ENCODE data around the gene LAPTM5.
A peak's percentile ranks its signal among the peaks of the same experiment; 100 is the strongest.

DNA sequence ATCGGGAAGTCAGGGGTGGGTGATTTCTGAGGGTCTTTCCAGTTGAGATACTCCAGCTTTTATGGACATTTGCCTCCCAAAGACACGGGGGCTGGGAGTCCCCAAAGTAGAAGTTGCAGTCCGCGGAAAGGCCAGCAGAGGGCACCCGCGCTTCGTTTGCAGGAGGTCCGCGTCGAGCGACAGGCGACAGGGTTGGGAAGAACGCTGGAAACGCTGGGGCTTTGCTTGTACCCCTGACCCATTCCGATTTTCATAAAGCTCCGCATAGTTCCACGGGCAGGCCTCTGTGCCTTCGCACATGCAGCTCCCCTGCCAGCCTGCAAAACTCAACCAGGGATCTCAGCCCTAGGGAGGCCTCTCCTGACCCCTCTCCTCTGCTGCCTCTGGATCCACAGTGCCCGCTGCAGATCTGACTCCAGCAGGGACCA lies 44.2 kb upstream of the LAPTM5 start:
- TF ChIP-seq SP1 (IDR thresholded peaks at IDR 0.05; ENCODE audit: low read depth) (no peak), POLR2A (IDR thresholded peaks at IDR 0.05; ENCODE audit: borderline replicate concordance, extremely low read depth, insufficient read depth, insufficient read length) (no peak), EZH2phosphoT487 (IDR thresholded peaks at IDR 0.05; ENCODE audit: borderline replicate concordance) (no peak), YY1 (IDR thresholded peaks at IDR 0.05; ENCODE audit: extremely low read depth, insufficient replicate concordance, low read depth, low read length) (no peak), EZH2 (IDR thresholded peaks at IDR 0.05) (no peak), POLR2AphosphoS5 (IDR thresholded peaks at IDR 0.05; ENCODE audit: low read depth, low read length) (no peak), ZFX (IDR thresholded peaks at IDR 0.05) (no peak)
- TF ChIP-seq, protein P1, sequence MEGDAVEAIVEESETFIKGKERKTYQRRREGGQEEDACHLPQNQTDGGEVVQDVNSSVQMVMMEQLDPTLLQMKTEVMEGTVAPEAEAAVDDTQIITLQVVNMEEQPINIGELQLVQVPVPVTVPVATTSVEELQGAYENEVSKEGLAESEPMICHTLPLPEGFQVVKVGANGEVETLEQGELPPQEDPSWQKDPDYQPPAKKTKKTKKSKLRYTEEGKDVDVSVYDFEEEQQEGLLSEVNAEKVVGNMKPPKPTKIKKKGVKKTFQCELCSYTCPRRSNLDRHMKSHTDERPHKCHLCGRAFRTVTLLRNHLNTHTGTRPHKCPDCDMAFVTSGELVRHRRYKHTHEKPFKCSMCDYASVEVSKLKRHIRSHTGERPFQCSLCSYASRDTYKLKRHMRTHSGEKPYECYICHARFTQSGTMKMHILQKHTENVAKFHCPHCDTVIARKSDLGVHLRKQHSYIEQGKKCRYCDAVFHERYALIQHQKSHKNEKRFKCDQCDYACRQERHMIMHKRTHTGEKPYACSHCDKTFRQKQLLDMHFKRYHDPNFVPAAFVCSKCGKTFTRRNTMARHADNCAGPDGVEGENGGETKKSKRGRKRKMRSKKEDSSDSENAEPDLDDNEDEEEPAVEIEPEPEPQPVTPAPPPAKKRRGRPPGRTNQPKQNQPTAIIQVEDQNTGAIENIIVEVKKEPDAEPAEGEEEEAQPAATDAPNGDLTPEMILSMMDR (IDR thresholded peaks at IDR 0.05 in 2 of 3, conservative IDR thresholded peaks at IDR 0.05 in 1 of 3; ENCODE audit: borderline replicate concordance in 1 of 3, insufficient read depth in 1 of 3, low read depth in 2 of 3, low read length in 2 of 3), result peak; percentile 93 to 96 (median 95)
- TF ChIP-seq, protein P2, sequence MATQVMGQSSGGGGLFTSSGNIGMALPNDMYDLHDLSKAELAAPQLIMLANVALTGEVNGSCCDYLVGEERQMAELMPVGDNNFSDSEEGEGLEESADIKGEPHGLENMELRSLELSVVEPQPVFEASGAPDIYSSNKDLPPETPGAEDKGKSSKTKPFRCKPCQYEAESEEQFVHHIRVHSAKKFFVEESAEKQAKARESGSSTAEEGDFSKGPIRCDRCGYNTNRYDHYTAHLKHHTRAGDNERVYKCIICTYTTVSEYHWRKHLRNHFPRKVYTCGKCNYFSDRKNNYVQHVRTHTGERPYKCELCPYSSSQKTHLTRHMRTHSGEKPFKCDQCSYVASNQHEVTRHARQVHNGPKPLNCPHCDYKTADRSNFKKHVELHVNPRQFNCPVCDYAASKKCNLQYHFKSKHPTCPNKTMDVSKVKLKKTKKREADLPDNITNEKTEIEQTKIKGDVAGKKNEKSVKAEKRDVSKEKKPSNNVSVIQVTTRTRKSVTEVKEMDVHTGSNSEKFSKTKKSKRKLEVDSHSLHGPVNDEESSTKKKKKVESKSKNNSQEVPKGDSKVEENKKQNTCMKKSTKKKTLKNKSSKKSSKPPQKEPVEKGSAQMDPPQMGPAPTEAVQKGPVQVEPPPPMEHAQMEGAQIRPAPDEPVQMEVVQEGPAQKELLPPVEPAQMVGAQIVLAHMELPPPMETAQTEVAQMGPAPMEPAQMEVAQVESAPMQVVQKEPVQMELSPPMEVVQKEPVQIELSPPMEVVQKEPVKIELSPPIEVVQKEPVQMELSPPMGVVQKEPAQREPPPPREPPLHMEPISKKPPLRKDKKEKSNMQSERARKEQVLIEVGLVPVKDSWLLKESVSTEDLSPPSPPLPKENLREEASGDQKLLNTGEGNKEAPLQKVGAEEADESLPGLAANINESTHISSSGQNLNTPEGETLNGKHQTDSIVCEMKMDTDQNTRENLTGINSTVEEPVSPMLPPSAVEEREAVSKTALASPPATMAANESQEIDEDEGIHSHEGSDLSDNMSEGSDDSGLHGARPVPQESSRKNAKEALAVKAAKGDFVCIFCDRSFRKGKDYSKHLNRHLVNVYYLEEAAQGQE (IDR thresholded peaks at IDR 0.05; ENCODE audit: low read depth), result no peak
- TF ChIP-seq, protein P3, sequence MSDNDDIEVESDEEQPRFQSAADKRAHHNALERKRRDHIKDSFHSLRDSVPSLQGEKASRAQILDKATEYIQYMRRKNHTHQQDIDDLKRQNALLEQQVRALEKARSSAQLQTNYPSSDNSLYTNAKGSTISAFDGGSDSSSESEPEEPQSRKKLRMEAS (IDR thresholded peaks at IDR 0.05), result no peak

Measured in HCT116 (cell line).